Peyer's patch (tissue), 4 donors: ENCODE measurements around the gene TMEM88.

Source experiments
- CTCF ChIP-seq, 6 experiments: fragments of 450-650 bp in 4 of 6; fragments of 200-600 bp in 2 of 6; sonication (generic) in 1 of 6; IDR thresholded peaks; one replicate each; pipeline ENCODE4 v1.5.1; 2017 to 2019; ENCODE audit warnings: antibody characterized with exemption in 6 of 6, mild to moderate bottlenecking in 3 of 6, moderate library complexity in 1 of 6
- POLR2A ChIP-seq, 2 donors: fragments of 450-650 bp; IDR thresholded peaks; one replicate each; pipeline ENCODE4 v1.5.1; 2017; ENCODE audit warnings: antibody characterized with exemption in 2 of 2, mild to moderate bottlenecking in 2 of 2, moderate library complexity in 2 of 2

GRCh38 chr17:7880076-7880868 lies 25.4 kb downstream of the TMEM88 start:
- TF ChIP-seq POLR2A (IDR thresholded peaks at IDR 0.05) (no peak), CTCF (IDR thresholded peaks at IDR 0.05) (no peak)
